22Rv1 (cell line): ENCODE results near the gene KRTAP10-12.
"Not testable (repeated sequence)": the region's sequence is repeated elsewhere in the genome, so short reads cannot be mapped to it uniquely, and the experiment has no call there.

Experiments
- CTCF ChIP-seq: fragments of 450-650 bp; IDR thresholded peaks from 2 replicates; pipeline ENCODE4 v1.5.1; 2017; ENCODE audit warnings: mild to moderate bottlenecking
- ZFX ChIP-seq: fragments of 450-650 bp; IDR thresholded peaks from 2 replicates; pipeline ENCODE4 v1.6.1; 2017; ENCODE audit warnings: antibody characterized with exemption, borderline replicate concordance

DNA sequence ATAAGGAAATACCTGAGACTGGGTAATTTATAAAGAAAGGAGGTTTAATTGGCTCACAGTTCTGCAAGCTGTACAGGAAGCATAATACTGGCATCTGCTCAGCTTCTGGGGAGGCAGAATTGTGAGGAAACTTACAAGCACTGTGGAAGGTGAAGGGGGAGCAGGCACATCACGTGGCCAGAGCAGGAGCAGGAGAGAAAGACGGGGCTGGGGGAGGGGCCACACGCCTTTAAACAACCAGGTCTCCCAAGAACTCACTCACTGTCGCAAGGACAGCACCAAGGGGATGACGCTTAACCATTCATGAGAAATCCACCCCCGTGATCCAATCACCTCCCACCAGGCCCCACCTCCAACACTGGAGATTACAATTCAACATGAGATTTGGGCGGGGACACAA lies 35.4 kb upstream of the KRTAP10-12 start:
- TF ChIP-seq CTCF, ZFX: not testable (repeated sequence)
